Stimulated activated CD4-positive, alpha-beta T cell treated with anti-CD3 and anti-CD28 coated beads, Interleukin-12 subunit alpha, Interleukin-12 subunit beta, amount 100 ng/mL, for 24 hours (primary cell): ENCODE results near the gene RNASEH2C.
"Not testable (repeated sequence)": the region's sequence is repeated elsewhere in the genome, so short reads cannot be mapped to it uniquely, and the experiment has no call there.

Experiments
- DNase-seq, 2 experiments: peaks; one replicate each; pipeline ENCODE4 v3.0.0-alpha.2; 2020; ENCODE audit warnings: low read depth in 2 of 2

The RNASEH2C gene

GRCh38 chr11:65720211-65720934 is at the start of gene RNASEH2C:
Gene RNASEH2C, minus strand, starts transcription at chr11:65720798. Its CDS starts 40 bp downstream, at chr11:65720758.
- peak; percentile 57 to 71 for DNase-seq

- not testable (repeated sequence) for DNase-seq
Observed at GRCh38 chr11:65767806-65768205, 47.2 kb upstream of the RNASEH2C start.

DNA sequence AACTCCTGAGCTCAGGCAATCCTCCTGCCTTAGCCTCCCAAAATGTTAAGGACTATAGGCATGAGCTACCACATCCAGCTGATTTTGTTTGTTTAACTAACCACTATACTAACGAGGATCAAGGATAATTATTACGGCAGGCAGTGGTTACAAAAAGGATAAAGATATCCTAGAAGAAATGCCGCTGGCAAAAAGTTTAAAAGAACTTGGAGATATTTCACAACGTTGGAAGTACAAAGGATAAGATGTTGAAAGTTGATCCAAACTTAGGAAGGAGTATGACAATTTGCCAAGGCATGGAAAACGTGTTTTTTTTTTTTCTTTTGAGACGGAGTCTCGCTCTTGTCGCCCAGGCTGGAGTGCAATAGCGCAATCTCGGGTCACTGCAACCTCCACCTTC is 46.8 kb upstream of the RNASEH2C start:
- DNase-seq: no peak

- no peak for DNase-seq
Observed at GRCh38 chr11:65766535-65766934, 45.9 kb upstream of the RNASEH2C start.

GRCh38 chr11:65764434-65764833 is 43.8 kb upstream of the RNASEH2C start:
- DNase-seq: no peak

DNA sequence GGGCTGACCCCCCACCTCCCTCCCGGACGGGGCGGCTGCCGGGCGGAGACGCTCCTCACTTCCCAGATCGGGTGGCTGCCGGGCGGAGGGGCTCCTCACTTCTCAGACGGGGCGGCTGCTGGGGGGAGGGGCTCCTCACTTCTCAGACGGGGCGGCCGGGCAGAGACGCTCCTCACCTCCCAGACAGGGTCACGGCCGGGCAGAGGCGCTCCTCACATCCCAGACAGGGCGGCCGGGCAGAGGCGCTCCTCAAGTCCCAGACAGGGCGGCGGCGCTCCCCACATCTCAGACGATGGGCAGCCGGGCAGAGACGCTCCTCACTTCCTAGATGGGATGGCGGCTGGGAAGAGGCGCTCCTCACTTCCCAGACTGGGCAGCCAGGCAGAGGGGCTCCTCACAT is 42.2 kb upstream of the RNASEH2C start:
- DNase-seq: not testable (repeated sequence)

DNA sequence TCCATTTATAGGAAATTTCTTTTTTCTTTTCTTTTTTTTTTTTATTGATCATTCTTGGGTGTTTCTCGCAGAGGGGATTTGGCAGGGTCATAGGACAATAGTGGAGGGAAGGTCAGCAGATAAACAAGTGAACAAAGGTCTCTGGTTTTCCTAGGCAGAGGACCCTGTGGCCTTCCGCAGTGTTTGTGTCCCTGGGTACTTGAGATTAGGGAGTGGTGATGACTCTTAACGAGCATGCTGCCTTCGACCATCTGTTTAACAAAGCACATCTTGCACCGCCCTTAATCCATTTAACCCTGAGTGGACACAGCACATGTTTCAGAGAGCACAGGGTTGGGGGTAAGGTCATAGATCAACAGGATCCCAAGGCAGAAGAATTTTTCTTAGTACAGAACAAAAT is 41.6 kb upstream of the RNASEH2C start:
- not testable (repeated sequence) for DNase-seq

- DNase-seq: no peak
Observed at GRCh38 chr11:65745049-65745448, 24.5 kb upstream of the RNASEH2C start.

GRCh38 chr11:65744699-65745042 is 24.1 kb upstream of the RNASEH2C start:
- DNase-seq: no peak

- DNase-seq: peak in 1 of 2 experiments; percentile 3
Observed at GRCh38 chr11:65744026-65744698, 23.6 kb upstream of the RNASEH2C start.

- DNase-seq: no peak
Observed at GRCh38 chr11:65743681-65744025, 23.1 kb upstream of the RNASEH2C start.

DNA sequence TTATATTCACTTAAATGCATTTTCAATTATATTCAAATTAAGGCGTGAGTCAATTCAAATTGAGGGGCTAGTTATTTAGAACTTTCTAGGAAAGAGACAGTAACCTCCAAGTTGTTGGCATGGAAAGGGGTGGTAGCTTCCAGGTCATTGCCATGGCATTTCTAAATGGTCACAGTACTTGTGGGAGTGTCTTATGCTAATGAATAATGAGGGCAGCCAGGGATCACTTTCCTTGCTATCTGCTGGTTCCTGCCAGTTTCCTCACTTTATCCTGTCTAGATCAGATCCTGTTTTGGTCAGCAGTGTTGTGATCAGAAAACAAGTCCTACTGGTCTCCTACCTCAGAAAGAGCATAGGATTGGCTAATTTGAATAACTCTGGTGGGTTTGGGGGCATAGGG is 21.8 kb upstream of the RNASEH2C start:
- no peak for DNase-seq

DNA sequence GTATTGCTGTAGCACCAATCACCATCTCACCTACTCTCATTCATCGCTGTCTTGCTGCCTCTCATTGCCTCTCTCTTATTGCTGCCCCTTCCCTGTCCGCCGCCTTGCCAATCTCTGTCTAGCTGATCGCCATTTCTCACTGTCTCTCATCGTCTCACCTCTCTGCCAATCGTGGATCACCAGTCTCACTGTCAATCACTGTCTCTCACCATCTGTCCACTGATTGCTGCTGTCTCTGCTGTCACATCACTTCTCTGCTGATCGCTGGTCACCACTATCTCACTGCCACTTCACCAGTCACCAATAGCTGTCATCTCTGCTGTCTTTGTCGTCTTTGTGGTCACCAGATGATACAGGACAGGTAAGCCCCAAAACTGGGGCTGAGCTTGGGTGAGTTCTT is 20.6 kb upstream of the RNASEH2C start:
- DNase-seq: no peak

- no peak for DNase-seq
Observed at GRCh38 chr11:65739022-65739421, 18.4 kb upstream of the RNASEH2C start.

DNA sequence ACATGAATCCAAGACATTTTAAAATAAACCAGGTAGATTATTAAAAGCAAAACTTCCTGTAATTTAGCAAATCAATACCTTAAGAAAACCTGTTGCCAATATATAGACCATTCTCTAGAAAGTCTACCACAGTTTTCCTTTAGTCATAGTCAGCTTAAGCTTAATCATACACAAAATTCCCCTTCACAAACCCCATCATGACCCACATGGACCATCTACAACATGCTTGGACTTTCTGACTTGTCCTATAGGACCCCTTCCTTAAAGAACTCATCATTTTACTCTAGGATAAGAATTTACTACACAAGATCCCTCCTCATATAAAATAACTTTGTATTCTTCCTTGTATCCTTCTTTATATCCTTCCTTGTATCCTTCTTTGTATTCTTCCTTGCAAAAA is 16.2 kb upstream of the RNASEH2C start:
- DNase-seq: no peak

GRCh38 chr11:65735111-65735510 is 14.5 kb upstream of the RNASEH2C start:
- DNase-seq: not testable (repeated sequence)

DNA sequence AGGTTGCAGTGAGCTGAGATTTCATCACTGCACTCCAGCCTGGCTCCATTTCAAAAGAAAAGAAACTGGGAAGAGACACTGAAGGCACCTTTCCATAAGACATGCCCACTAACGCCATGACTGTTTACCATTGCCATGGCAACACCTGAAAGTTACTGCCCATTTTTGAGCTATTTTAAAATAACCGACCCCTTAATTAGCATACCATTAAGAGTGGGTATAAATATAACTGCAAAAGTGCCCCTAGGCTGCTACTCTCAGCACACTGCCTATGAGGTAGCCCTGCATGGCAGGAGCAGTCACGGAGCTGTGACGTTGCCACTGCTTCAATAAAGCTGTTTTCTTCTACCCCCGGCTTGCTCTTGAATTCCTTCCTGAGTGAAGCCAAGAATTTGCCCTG is 9.9 kb upstream of the RNASEH2C start:
- no peak for DNase-seq

DNA sequence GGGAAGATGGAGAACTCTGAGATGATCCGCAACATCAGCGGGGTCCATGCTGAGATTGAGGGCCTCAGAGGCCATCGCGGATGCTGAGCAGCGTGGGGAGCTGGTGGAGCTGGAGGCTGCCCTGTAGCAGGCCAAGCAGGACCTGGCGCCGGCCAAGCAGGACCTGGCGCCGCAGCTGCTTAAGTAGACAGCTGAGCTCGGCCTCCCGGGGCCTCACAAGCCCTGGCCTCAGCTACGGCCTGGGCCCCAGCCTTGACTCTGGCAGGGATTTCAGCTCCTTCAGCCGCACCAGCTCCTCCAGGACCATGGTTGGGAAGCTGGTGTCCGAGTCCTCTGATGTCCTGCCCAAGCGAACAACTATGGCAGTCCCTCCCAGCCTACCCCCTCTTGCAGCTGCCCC is 7.3 kb upstream of the RNASEH2C start:
- no peak for DNase-seq

GRCh38 chr11:65726660-65727059 is 6.1 kb upstream of the RNASEH2C start:
- no peak for DNase-seq

DNA sequence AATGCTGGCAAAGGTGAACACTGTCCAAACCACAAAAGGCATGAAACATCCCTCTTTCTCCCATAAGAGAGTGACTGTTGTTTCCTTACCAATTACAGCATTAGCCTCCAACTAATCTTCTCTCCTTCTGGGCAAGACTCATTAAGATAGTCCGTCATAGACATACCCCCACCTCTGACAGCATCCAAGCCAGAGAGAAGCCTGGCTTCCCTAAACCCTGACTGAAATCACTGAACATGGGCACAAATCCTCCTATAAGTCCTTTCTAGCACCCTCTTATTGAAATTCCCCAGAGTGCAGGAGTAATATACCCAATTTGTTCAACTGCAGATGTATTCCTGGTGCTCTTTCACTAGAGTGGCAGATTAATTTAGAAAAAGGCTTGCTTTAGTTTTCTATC is 1.7 kb upstream of the RNASEH2C start:
- DNase-seq: no peak

- DNase-seq: no peak
Observed at GRCh38 chr11:65719871-65720210, 757 bp downstream of the RNASEH2C start.

DNA sequence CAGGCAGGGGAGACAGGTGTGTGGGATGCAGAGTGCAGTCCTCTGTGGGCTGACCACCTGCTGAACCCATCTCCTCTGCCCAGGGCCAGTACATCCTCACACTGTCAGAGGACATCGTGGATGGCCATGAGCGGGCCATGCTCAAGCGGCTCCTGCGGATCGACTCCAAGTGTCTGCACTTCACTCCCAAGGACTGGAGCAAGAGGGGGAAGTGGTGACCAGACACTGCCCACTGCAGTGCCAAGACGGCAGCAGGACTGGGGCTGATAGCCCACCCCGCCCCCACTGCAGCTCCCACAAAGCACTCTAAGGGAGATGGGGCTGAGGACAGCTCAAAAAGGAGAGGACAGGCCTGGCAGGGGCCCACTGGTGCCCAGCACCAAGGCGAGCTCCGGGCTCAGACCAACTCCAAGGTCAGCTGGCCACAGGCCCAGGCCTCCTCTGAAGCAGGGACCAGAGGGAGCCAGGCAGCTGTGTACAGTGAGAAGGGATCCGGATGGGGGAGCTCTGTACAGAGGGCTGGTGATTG is 1.6 kb downstream of the RNASEH2C start:
- DNase-seq: no peak

- DNase-seq: no peak
Observed at GRCh38 chr11:65718531-65718930, 2.1 kb downstream of the RNASEH2C start.

- no peak for DNase-seq
Observed at GRCh38 chr11:65717906-65718305, 2.7 kb downstream of the RNASEH2C start.
